ENCODE measurements around the gene RIMS3. TPM values are rescaled to one million over a fixed set of nuclear protein-coding genes. Genes with fewer than 3 reads are reported as not detected.

RIMS3 gene
- 0.10 and 0.20 TPM in 2 replicates for total RNA-seq

DNA sequence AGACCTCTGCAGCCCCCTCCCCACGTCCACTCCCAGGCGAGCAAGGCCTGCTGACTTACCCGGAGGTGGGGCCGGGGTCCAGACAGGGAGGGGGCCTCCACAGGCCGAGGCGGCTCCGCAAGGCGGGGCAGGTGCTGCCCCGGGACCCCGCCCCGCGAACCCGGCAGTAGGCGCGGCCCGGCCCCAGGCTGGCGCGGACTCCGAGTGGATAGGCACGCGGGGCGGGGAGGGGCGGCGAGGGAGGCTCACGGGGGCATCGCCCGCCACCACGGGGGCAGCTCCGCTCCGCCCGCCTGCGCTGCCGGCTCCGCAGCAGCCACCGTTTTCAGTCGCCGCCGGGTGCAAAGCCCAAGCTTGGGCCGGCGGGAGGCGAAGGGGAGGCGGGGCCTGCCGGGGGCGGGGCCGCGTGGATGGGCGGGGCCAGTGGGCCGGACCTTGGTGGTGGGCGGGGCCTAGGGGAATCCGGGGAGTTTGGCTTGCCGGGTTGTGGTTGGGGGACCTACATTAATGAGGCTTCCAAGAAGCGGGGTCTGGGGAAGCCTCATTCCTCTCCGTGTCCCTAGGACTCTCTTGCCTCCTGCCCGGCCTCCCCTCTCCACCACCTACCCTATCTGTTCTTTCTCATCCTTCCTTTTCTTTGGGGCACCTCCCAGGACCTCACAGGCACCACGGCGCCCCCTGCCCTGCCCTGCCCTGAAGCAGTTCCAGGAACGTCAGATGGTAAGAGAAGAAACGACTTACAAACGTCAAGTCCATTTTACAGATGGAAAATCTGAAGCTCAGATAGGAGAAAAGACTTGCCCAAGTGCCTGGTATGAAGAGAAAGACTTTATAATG, at the start of gene RIMS3:
Gene RIMS3, minus strand, starts transcription at position 348 of the 837 bp plus-strand sequence. CDS start 23,757 bp downstream, outside the sequence.

DNA sequence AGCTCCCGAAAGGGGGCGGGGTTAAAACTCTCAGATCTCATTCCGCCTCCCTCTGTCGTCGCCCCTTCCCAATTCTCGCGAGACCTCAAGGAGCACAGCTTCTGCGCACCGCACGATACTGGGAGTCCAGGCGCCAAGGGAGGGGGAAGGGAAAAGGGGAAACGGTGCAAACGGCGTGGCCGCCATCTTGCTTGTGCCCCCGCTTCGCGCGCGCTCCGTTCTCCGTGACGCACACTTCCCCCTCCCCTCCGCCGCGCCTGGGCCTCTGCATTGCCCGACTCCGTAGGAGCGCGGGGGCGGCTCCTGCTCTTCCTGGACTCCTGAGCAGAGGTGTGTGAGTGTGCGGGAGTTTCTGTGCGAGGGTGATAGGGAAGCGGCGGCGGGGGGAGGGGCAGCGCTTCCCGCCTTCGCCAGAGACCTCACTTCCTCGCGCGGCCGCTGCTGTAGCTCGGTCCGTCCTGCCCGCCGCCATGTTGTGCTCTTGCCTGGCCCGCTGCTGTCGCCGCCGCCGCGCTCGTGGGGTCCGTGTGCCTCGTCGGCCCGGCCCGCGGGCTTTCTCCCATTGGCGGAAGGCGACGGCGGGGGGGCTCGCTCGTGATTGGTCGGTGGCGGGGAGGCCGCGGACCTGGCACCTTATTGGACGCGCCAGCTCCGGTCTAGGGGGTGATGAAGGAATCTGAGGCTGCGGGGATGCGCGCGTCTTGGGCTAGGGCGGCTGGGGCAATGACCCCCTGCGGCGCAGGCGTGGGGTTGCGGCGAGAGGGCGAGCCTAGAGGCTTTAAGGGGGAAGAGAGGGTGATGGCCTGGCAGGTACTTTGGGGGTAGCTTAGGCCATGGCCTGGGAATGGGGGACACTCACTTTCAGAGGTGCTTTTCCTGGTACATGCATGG, 26.3 kb upstream of the RIMS3 start, which contains the start of gene NFYC:
Gene NFYC, plus strand, starts transcription at position 167 of the 891 bp plus-strand sequence. CDS start 47,140 bp downstream, outside the sequence.

Other genes with a start within 250 kb of the RIMS3 start
- gene ZFP69B, start 215.2 kb downstream of the RIMS3 start, total RNA-seq, result 3.9 and 4.7 TPM in 2 replicates
- 2.1 and 2.4 TPM in 2 replicates for gene ZFP69, start 188.4 kb downstream of the RIMS3 start, total RNA-seq
- 16.3 and 17.6 TPM in 2 replicates for gene EXO5, start 156.9 kb downstream of the RIMS3 start, total RNA-seq
- gene ZNF684, start 134.0 kb downstream of the RIMS3 start, total RNA-seq, result 2.6 and 3.8 TPM in 2 replicates
- gene NFYC, start 26.0 kb upstream of the RIMS3 start, total RNA-seq, result 33.9 and 36.6 TPM in 2 replicates
- gene KCNQ4, start 118.1 kb upstream of the RIMS3 start, total RNA-seq, result not detected in 2 replicates
- gene CITED4, start 196.7 kb upstream of the RIMS3 start, total RNA-seq, result 6.1 and 11.2 TPM in 2 replicates